ENCODE measurements around the gene SYNE4. TPM values are rescaled to one million over a fixed set of nuclear protein-coding genes. Genes with fewer than 3 reads are reported as not detected.
A peak's percentile ranks its signal among the peaks of the same experiment; 100 is the strongest.
"Not testable (repeated sequence)": the region's sequence is repeated elsewhere in the genome, so short reads cannot be mapped to it uniquely, and the experiment has no call there.

SYNE4 gene
- total RNA-seq, 1 donor from 2014 or later = 0.30 TPM

DNA sequence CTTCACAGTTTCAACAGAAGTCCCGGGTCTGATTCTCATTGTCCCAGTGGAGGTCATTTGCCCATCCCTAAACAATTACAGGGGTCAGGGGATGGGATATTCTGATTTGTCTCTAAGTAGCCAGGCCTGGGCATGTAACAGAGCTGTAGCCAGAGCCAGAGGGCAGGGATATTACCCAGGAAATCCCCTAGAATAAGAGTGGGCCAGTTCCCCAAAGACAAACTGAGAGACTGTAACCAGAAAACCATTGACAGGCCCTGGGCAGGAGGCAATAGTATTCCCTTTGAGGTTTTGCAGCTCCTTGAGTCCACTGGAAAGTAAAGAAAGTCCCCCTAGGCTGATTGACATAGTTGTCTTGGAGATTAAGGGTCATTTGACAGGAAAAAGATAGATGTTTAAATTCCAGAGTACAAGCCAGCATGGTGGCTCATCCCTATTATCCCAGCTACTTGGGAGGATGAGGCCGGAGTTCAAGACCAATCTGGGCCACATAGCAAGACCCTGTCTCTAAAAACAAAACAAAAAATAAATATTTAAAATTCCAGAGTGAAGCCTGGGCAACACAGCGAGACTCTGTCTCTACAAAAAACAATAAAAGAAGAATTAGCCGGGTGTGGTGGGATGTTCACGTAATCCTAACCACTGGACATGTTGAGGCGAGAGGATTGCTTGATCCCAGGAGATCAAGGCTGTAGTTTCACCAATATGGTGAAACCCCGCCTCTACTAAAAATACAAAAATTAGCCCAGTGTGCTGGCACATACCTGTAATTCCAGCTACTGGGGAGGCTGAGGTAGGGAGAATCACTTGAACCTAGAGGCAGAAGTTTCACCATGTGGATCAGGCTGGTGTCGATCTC lies 15.5 kb downstream of the SYNE4 start:
- ATAC-seq = no peak
- intact Hi-C loops (cut with micrococcal nuclease) = no loop called here
- no peak for DNase-seq

DNA sequence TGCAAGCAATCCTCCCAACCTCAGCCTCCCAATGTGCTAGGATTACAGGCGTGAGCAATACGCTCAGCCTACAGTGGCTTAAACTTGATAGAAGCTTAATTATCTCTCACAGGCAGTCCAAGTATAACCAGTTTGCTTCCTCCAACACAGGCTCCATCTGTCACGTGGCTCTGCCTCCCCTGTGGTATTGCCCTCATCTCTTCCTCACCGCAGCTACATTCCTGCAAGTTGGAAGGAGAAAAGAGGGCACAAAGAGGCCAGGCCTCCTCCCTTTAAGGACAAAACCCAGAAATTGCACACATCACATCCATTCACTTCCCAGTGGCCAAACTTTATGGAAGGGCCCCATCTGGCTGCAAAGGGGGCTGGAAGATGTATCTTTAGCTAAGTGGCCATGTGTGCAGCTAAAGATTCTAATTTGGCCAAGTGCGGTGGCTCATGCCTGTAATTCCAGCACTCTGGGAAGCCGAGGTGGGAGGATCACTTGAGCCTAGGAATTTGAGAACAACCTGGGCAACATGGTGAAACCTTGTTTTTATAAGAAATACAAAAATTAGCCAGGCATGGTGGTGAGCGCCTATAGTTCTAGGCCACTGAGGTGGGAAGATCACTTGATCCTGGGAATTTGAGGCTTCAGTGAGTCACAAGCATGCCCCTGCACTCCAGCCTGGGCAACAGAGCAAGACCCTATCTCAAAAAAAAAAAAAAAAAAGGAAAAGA lies 16.7 kb downstream of the SYNE4 start:
- ATAC-seq (no peak), DNase-seq (no peak)
- intact Hi-C loops (cut with micrococcal nuclease) = no loop called here

DNA sequence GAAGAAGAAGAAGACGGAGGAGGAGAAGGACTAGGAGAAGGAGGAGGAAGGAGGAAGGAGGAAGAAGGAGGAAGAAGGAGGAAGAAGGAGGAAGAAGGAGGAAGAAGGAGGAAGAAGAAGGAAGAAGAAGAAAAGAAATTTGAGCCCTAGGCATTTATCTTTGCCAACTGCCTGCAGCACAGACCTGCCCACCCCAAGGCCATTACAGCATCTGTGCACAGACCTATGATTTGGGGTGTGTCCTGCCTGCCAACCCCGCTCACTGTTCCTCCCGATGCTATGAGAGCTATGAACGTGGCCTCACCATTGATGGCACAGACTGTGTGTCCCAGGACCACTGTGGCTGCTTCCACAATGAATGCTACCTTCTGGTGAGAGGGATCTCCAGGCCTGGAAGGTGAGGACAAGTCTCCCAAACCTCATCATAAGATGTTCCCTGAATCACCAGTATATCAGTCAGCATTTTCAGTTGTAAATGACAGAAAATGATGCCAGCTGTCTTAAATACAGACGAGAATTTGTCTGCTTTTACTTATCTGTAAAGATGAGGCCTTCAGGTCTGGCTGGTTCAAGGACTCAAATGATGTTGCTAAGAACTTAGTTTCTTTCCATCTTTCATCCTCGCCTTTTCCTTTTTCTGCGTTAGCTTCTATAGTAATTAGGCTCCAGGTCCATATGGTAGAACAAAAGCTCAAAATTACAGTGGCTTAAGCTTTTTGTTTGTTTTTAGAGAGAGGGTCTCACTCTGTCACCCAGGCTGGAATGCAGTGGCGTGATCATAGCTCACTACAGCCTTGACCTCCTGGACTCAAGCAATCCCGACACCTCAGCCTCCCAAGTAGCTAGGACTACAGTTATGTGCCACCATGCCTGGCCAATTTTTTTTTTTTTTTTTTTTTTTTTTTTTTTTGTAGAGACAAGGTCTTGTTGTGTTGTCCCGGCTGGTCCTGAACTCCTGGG lies 17.6 kb downstream of the SYNE4 start:
- ATAC-seq (no peak), DNase-seq (no peak)
- intact Hi-C loops (cut with micrococcal nuclease) = no loop called here

DNA sequence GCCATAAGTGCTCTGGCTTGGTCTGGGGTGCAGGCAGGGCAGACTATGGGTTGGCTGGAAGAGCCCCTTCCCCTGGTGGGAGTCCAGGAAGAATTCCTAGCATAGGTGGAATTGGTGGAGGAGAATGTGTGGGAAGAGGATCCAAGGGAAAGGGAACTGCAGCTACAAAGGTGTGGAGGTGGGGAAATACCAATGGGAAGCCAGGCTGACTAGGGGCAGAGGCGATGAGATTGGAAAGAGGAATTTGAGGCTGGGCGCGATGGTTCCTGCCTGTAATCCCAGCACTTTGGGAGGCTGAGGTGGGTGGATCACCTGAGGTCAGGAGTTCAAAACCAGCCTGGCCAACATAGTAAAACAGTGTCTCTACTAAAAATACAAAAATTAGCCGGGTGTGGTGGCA lies 18.5 kb downstream of the SYNE4 start:
- ATAC-seq = no peak
- intact Hi-C loops (cut with micrococcal nuclease) = no loop called here

DNA sequence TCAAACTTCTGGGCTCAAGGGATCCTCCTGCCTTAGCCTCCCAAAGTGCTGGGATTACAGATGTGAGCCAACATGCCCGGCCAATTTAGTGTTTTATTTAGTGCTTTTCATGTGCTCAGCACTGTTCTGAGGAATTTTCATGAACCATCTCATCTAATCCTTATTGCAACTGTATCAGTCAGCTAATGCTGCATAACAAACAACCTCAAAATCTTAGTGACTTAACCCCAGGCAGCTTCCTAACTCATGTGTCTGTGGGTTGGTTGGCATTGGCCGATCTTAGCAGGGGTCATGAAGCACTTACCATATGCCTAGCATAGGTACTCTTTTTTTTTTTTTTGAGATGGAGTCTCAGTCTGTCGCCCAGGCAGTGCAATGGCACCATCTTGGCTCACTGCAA lies 19.8 kb downstream of the SYNE4 start:
- DNase-seq = no peak
- no peak for ATAC-seq

More for the DNA sequence above, 18.5 kb downstream of the SYNE4 start:
- no peak for DNase-seq

DNA sequence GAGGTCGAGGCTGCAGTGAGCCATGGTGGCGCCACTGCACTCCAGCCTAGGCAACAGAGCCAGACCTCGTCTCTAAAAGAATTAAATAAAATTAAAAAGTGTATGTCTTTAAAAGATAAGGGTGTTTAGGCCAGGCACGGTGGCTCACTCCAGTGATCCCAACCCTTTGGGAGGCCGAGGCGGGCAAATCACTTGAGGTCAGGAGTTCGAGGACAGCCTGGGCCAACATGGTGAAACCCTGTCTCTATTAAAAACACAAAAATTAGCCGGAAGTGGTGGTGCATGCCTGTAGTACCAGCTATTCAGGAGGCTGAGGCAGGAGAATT lies 21.1 kb downstream of the SYNE4 start:
- intact Hi-C loops (cut with micrococcal nuclease) = no loop called here
- DNase-seq = no peak
- no peak for ATAC-seq

More for the DNA sequence above, 19.8 kb downstream of the SYNE4 start:
- intact Hi-C loops (cut with micrococcal nuclease) = no loop called here

DNA sequence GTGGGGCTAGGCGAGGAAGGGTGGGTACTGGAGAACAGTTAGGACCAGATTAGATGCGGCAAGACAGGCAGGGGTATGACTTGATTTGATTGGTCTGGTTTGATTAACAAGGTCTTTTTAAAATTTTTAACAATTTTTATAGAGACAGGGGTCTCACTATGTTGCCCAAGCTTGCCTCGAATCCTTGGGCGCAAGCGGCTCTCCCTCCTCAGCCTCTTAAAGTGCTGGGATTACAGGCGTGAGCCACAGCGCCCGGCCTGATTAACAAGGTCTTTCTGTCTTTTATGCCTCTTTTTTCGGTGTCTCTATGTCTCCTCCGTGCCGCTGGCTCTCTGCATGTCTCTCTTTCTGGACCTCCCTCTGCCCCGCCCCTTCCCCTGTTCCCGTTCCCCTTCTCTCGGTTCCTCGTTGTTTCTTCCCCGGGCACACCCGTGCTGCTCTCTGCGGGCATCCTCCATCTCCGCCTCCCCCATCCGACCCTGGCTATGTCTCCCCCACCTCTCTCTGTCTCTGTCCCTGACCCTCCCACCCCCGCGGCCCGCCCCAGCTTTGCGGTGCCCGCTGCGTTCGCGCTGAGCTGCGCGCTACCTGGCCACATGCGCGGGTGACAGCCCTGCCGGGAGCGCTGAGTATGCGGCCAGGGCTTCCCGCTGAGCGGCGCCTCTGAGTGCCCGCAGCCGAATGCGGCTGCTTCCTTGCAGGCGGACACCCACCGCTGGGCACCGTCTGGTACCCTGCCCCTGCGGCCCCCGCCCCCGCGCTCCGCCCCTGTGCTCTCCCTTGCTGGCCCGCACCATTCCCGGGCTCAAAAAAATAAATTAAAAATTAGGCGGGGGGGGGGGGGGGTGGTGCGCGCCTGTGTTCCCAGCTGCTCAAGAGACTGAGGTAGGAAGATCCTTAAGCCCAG lies 21.7 kb downstream of the SYNE4 start:
- DNase-seq (peak; percentile 46), ATAC-seq (peak; percentile 65)
- intact Hi-C loops (cut with micrococcal nuclease) = no loop called here

DNA sequence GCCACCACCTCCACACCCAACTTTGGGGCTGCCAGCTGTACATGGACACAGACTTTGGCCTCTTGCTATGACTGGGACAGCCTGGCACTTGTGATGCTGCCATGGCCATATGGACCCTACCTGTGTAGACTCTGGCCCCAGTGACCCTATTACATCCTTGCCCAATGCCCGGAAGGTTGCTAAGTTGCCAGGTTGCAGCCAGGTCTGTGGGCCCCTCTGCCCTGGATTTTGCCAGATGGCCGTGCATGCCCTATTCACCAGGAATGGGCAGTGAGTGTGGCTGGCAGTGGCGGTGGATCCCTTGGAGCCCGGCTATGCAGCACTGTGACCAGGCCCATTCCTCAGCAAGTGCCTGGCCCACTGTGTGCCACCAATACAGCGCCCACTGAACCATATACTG lies 22.5 kb downstream of the SYNE4 start:
- DNase-seq (no peak), ATAC-seq (no peak)
- intact Hi-C loops (cut with micrococcal nuclease) = no loop called here

DNA sequence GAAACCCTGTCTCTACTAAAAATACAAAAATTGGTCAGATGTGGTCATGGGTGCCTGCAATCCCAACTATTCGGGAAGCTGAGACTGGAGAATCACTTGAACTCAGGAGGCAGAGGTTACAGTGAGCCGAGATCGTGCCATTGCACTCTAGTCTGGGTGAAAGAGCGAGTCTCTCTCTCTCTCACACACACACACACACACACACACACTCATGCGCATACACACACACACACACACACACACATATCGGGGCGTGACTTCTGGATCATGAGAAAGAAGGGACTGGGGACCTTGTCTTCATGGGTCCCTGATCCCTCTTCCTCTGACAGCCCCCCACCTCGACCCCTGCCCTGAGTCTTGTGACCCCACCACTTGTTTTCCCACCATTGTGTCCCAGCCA lies 25.4 kb downstream of the SYNE4 start:
- DNase-seq = no peak
- no peak for ATAC-seq
- intact Hi-C loops (cut with micrococcal nuclease) = no loop called here

DNA sequence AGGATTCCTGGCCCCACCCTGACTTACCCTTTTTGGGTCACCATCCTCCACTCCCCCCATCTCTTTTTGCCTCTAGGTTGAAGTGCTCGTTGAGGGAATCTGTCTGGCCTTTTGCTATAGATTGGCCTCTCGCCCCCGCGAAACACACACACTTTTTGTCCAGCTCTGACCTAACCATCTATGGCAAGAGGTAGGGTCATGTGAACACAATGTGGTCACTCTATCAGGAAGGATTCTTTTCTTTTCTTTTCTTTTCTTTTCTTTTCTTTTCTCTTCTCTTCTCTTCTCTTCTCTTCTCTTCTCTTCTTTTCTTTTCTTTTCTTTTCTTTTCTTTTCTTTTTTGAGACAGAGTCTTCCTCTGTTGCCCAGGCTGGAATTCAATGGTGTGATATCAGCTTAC lies 27.6 kb downstream of the SYNE4 start:
- intact Hi-C loops (cut with micrococcal nuclease); ATAC-seq; DNase-seq: not testable (repeated sequence)

DNA sequence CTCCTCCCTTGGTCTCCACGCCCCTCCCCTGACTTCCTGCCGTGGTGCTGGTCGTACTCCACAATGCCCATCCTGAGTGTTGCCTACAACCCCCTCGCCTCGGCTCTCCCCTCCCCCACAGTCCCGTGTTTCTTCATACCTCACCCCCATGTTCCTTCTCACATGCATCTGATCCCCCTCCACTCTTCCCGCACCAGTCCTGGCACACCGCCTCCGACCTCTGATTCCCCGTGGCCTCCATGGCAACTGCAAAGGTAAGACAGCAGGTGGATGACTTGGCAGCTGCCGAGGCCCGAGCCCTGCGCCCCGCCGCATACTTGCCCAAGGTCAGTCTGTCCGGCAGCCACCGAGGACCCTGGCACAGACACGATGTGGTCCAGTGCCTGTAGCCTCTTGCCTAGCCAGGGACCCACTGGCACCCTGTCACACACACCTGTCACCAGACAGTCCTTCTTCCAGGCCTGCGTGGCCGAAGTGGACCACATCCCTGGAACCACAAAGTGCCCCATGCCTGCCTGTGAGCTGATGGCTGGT lies 29.7 kb downstream of the SYNE4 start:
- intact Hi-C loops (cut with micrococcal nuclease) = no loop called here
- DNase-seq = no peak
- ATAC-seq = no peak

DNA sequence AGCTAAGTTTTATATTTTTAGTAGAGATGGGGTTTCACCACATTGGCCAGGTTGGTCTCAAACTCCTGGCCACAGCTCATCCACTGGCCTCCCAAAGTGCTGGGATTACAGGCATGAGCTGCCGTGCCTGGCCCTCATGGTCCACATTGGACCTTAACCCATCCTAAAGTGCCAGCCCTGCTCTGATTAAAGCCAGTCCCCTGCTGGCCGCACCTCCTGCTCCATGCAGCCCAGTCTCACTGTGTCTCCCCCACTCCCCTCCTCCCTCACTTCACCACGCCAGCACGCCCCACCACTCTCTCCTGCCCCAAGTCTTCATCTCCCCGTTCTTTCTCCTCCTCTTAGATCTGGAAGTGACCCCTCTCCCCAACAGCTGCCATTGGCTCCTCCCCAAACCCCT lies 30.3 kb downstream of the SYNE4 start:
- DNase-seq (no peak), ATAC-seq (no peak)
- intact Hi-C loops (cut with micrococcal nuclease) = no loop called here

DNA sequence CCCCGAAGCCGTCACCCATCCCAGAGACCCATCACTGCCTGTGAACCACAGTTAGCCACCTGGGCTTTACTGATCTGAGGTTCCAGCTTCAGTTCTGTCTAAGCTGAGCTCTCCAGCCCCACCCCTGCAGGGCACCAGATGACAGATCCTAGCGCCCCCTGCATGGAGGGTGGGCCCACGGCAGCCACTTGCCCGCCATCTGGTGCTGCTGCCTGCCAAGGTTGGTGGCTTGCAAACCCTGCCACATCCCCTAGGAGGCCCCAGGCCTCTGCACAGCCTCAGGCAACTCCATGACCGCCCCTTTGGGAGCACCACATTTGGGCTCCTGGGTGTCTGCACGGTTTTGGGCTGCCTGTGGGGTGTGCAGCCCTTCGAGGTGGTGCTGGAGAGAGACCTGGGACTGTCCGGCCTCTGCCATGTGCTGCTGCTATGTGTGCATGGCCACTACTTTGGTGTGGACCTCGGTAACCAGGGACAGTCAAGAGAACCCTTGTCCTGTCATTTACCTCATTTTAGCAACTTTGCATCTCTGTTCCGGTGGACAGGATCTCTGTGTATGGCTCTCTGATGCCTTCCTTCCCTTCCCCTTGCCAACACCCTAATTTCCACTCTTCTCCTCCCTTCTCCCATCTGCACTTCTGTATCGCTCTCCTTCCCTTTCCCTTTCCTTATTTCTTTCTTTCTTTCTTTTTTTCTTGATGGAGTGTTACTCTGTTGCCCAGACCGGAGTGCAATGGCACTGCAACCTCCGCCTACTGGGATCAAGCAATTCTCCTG lies 31.0 kb downstream of the SYNE4 start:
- intact Hi-C loops (cut with micrococcal nuclease) = no loop called here
- DNase-seq = no peak
- ATAC-seq = no peak

DNA sequence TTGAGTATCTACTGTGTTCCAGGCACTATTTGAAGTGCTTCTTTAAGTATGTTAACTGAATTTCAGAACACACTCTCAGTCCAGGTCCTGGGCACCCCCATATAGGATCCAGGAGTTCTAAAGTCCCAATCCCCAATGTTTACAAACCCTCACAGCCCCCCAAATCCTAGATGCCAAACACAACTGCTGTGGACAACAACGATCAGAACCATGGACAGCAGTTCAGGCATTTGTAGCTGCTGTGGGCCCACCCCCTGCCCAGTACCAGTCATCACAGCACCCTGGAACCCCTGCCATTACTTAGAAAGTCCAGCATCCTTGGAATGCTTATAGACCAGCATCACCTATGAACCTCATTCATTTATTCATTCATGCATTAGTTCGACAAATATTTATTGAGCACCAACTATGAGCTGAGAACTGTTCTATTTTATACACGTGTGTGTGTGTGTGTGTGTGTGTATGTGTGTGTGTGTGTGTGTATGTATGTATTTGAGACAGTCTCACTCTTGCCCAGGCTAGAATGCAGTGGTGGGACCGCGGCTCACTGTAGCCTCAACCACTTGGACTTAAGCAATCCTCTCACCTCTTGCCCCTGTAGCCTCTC lies 32.9 kb downstream of the SYNE4 start:
- ATAC-seq (no peak), DNase-seq (no peak)
- intact Hi-C loops (cut with micrococcal nuclease) = no loop called here

DNA sequence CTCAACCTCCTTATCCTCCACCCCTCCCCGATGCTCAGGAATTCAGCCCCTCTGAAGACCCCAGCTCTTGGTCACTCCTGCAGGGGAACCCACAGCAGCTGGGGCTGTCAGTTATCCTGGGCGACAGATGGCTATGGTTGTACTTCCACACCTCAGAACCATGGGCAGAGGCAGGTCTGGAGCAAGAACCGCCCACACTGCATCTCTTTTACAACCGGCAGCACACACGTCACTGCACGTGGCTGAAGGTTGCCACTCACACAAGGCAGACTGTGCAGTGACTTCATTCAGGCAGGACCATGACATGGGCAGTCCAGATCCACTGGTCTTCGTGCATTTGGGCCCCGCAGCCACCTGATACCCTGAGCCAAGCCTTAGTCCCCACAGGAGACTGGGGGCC lies 35.1 kb downstream of the SYNE4 start:
- DNase-seq (no peak), ATAC-seq (no peak)
- intact Hi-C loops (cut with micrococcal nuclease) = no loop called here

DNA sequence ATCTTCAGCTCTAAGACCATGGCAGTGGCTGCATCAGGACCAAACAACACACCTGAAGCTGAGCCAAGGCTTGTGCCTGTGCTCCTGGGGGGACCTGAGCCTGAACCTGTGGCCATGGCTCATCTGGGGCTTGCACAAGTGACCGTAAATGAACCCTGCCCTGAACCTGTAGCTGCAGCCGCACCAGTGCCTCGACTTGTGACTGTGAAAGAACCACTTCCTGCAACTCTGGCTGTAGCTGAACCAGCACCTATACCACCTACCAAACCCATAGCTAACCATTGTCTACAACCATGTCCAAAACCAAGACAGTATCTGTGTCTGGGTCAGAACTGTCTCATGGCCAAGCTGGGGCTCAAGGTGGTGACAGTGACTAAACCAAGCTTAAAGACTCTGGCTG lies 41.8 kb downstream of the SYNE4 start:
- ATAC-seq = no peak
- DNase-seq = no peak
- intact Hi-C loops (cut with micrococcal nuclease) = no loop called here

DNA sequence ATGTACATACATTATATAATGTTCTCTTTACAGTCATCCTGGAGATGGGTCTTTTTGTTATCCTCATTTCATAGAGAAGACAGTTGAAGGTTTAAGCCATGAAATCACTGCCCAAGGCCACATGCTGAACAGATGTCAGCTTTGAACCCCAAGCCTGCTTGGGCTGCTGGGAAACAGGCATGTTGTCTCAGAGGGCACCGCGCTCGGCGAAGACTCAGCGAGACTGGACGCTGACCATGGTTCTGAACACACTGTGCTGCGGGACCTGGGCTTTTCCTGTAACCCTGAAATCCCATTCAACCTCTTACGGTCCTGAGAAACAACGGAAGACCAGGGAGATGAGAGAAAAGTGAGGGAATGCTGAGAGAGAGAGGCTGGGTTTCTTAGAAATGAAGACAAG lies 45.1 kb downstream of the SYNE4 start:
- intact Hi-C loops (cut with micrococcal nuclease) = no loop called here
- ATAC-seq (no peak), DNase-seq (peak; percentile 50)

All from left ventricle myocardium superior (tissue), 1 donor.